DND-41 (cell line): ENCODE measurements around the gene STARD10.

ENCODE experiments used
- ATAC-seq: fragments of 200-7000 bp; cut with Tn5 transposase; 3 replicates; pipeline ENCODE4 v1.9.1; 2021; ENCODE audit warnings: low read depth; ENCODE audit not compliant: insufficient read depth
- DNase-seq: peaks from one replicate; pipeline ENCODE4 v3.0.0-alpha.2; 2020
- H2AFZ ChIP-seq: 2 replicates; pipeline ENCODE4 v1.6.0; 2012; ENCODE audit warnings: low read depth, low read length
- H3K27ac ChIP-seq: 2 replicates; pipeline ENCODE4 v1.5.1; 2012; ENCODE audit warnings: low read length, inconsistent platforms
- H3K27me3 ChIP-seq: fragments of 200-600 bp; sonication (generic); 2 replicates; pipeline ENCODE4 v1.6.0; 2012; ENCODE audit warnings: low read length, mild to moderate bottlenecking, inconsistent platforms; ENCODE audit not compliant: insufficient read depth, poor library complexity
- H3K36me3 ChIP-seq: 2 replicates; pipeline ENCODE4 v1.5.1; 2012; ENCODE audit warnings: low read length, inconsistent platforms; ENCODE audit not compliant: insufficient read depth
- H3K4me1 ChIP-seq: 2 replicates; pipeline ENCODE4 v1.5.1; 2012; ENCODE audit warnings: mild to moderate bottlenecking, low read length; ENCODE audit not compliant: insufficient read depth
- H3K4me2 ChIP-seq: 2 replicates; pipeline ENCODE4 v1.6.0; 2012; ENCODE audit warnings: mild to moderate bottlenecking, moderate library complexity, low read length, inconsistent platforms; ENCODE audit not compliant: insufficient read depth
- H3K4me3 ChIP-seq, 2 experiments: fragments of 200-600 bp in 1 of 2; shearing (Covaris generic) in 1 of 2; 2 replicates each; pipeline ENCODE4 v1.5.1; 2012 to 2016; ENCODE audit warnings: inconsistent platforms in 2 of 2, low read length in 2 of 2, mild to moderate bottlenecking in 2 of 2, low read depth in 1 of 2, moderate library complexity in 1 of 2
- H3K79me2 ChIP-seq: 2 replicates; pipeline ENCODE4 v1.6.0; 2012; ENCODE audit warnings: low read length, inconsistent platforms; ENCODE audit not compliant: insufficient read depth
- H3K9ac ChIP-seq: 2 replicates; pipeline ENCODE4 v1.6.0; 2012; ENCODE audit warnings: low read depth, mild to moderate bottlenecking, inconsistent platforms, low read length, moderate library complexity
- H3K9me3 ChIP-seq: 2 replicates; pipeline ENCODE4 v1.5.1; 2012; ENCODE audit warnings: low read length, moderate library complexity, mild to moderate bottlenecking, inconsistent platforms; ENCODE audit not compliant: insufficient read depth, severe bottlenecking
- H4K20me1 ChIP-seq: 2 replicates; pipeline ENCODE4 v1.6.0; 2012; ENCODE audit warnings: low read length; ENCODE audit not compliant: insufficient read depth
- CTCF ChIP-seq: IDR thresholded peaks from 2 replicates; pipeline ENCODE4 v1.5.1; 2012; ENCODE audit warnings: borderline replicate concordance, low read length, moderate library complexity, mild to moderate bottlenecking; ENCODE audit not compliant: poor library complexity, severe bottlenecking; ENCODE audit errors: extremely low read depth
- EZH2 ChIP-seq: IDR thresholded peaks from 3 replicates; pipeline ENCODE4 v1.6.1; 2012; ENCODE audit warnings: borderline replicate concordance, low read depth, mild to moderate bottlenecking, moderate library complexity, low read length, inconsistent platforms; ENCODE audit not compliant: severe bottlenecking

STARD10 gene

DNA sequence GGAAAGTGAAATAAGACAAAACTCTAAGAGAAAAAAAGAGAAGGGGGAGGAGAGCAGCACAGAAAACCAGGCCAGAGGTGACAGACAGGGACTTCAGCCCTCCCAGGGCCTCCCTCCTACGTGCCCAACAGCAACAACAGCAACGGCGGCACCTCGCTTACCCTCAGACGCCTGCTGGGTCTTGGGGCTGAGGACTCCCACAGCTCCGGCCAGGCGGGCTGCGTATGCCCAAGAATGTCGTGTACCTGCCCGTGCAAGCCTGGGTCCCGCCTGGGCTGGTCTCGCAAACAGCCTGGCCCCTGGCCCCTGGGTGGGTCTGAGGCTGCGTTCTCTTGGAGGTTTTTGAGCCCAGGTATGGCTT is 72.2 kb downstream of the STARD10 start:
- H3K27me3 ChIP-seq: no peaks in the 10 kb centered on the region
- ATAC-seq: peak; percentile 17; the same call in 2 of the 3 replicates
- peak overlapping the region; percentile 25 to 67; a peak in 3 of 4 replicates for H3K4me3 ChIP-seq
- peak; percentile 30 for DNase-seq
- peak overlapping the region; percentile 75 for H3K9ac ChIP-seq
- H3K4me1 ChIP-seq: peaks cover 33% of the 10 kb centered on the region
- H2AFZ ChIP-seq: peak overlapping the region; percentile 88
- peak overlapping the region; percentile 95 for H3K27ac ChIP-seq
- peak overlapping the region; percentile 94 for H3K4me2 ChIP-seq
- TF ChIP-seq CTCF: no peak
- no peak for TF ChIP-seq EZH2
- H3K36me3 ChIP-seq: peaks cover 69% of the 10 kb centered on the region
- H4K20me1 ChIP-seq: peaks cover 34% of the 10 kb centered on the region
- H3K79me2 ChIP-seq: peaks cover 82% of the 10 kb centered on the region
- no peaks in the 10 kb centered on the region for H3K9me3 ChIP-seq

DNA sequence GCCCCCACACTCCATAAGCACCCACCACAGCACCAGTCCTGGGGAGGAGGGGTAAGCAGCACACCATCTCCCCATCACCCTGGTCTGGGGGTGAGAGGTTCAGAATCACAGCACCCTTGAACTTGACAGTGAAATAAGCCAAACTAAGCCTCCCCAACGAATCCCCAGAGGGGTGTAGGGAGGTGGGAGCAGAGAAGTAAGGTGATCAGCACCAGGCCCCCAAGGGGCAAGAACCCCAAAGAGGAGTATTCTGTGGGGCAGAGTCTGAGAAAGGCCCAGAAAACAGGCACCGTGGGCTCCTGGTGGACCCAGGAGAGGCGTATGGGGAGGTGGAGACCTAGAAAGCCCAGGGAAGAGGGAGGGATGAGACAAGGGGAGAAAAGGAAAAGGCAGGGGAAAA is 72.6 kb downstream of the STARD10 start:
- Histone ChIP-seq H3K36me3 (peaks cover 71% of the 10 kb centered on the region), H3K79me2 (peaks cover 84% of the 10 kb centered on the region), H3K4me2 (peak overlapping the region; percentile 94), H3K4me3 (peak overlapping the region; percentile 25 to 67; a peak in 3 of 4 replicates), H3K27me3 (no peaks in the 10 kb centered on the region), H4K20me1 (peaks cover 37% of the 10 kb centered on the region), H3K4me1 (peaks cover 33% of the 10 kb centered on the region), H3K9ac (peak overlapping the region; percentile 75), H3K9me3 (no peaks in the 10 kb centered on the region), H2AFZ (peak overlapping the region; percentile 88; the same call in 1 of the 2 replicates), H3K27ac (peak overlapping the region; percentile 95)
- TF ChIP-seq EZH2: no peak
- no peak for TF ChIP-seq CTCF
- DNase-seq (no peak), ATAC-seq (no peak)

GRCh38 chr11:72720784-72721183 is 73.1 kb downstream of the STARD10 start:
- Histone ChIP-seq H2AFZ (no peak overlapping the region), H4K20me1 (peaks cover 40% of the 10 kb centered on the region), H3K9ac (peak overlapping the region; percentile 75), H3K9me3 (no peaks in the 10 kb centered on the region), H3K27me3 (no peaks in the 10 kb centered on the region), H3K4me2 (peak overlapping the region; percentile 94), H3K4me1 (peaks cover 33% of the 10 kb centered on the region), H3K36me3 (peaks cover 68% of the 10 kb centered on the region), H3K27ac (peak overlapping the region; percentile 95), H3K4me3 (peak overlapping the region; percentile 25 to 67; a peak in 3 of 4 replicates), H3K79me2 (peaks cover 86% of the 10 kb centered on the region)
- TF ChIP-seq CTCF (no peak), EZH2 (no peak)
- no peak for DNase-seq
- ATAC-seq: no peak

- peaks cover 42% of the 10 kb centered on the region for H4K20me1 ChIP-seq
- H3K27me3 ChIP-seq: no peaks in the 10 kb centered on the region
These were observed 73.8 kb downstream of the STARD10 start for GRCh38 chr11:72720047-72720446.

More at GRCh38 chr11:72720047-72720446, 73.8 kb downstream of the STARD10 start:
- DNase-seq: no peak
- Histone ChIP-seq H2AFZ (no peak overlapping the region), H3K4me1 (peaks cover 33% of the 10 kb centered on the region), H3K27ac (peak overlapping the region; percentile 95; the same call in 1 of the 2 replicates), H3K4me3 (no peak overlapping the region), H3K9me3 (no peaks in the 10 kb centered on the region), H3K4me2 (peak overlapping the region; percentile 94; the same call in 1 of the 2 replicates), H3K9ac (peak overlapping the region; percentile 75; the same call in 1 of the 2 replicates), H3K79me2 (peaks cover 92% of the 10 kb centered on the region), H3K36me3 (peaks cover 66% of the 10 kb centered on the region)
- no peak for TF ChIP-seq CTCF
- no peak for TF ChIP-seq EZH2
- no peak for ATAC-seq
